HL-60 (cell line): ENCODE results near the gene RPH3AL.
"Not testable (repeated sequence)": the region's sequence is repeated elsewhere in the genome, so short reads cannot be mapped to it uniquely, and the experiment has no call there.

Experiments
- DNase-seq, 2 experiments: peaks; one replicate each; pipeline ENCODE4 v3.0.0-alpha.2; 2010 to 2020; ENCODE audit warnings: low read depth in 1 of 2, low spot score in 1 of 2
- H3K27ac ChIP-seq: fragments of 250-450 bp; sonication (Bioruptor Pico); replicated peaks from 2 replicates; pipeline ENCODE4 v1.5.1; 2020; ENCODE audit warnings: mild to moderate bottlenecking, moderate library complexity
- H3K27me3 ChIP-seq: fragments of 250-450 bp; sonication (Bioruptor Pico); 2 replicates; pipeline ENCODE4 v1.5.1; 2021; ENCODE audit warnings: mild to moderate bottlenecking, moderate library complexity; ENCODE audit not compliant: insufficient read depth, poor library complexity, severe bottlenecking
- H3K4me3 ChIP-seq: replicated peaks from 2 replicates; pipeline ENCODE4 v1.5.1; 2011; ENCODE audit warnings: mild to moderate bottlenecking, control low read depth, low read length; ENCODE audit not compliant: insufficient read depth
- CTCF ChIP-seq: IDR thresholded peaks from one replicate; pipeline ENCODE4 v1.5.1; 2011; ENCODE audit warnings: low read length, control low read depth, inconsistent platforms; ENCODE audit not compliant: insufficient read depth
- GABPA ChIP-seq: IDR thresholded peaks from 2 replicates; pipeline ENCODE4 v1.6.1; 2012; ENCODE audit warnings: low read depth
- POLR2AphosphoS5 ChIP-seq: IDR thresholded peaks from 2 replicates; pipeline ENCODE4 v1.6.1; 2012; ENCODE audit warnings: low read depth
- REST ChIP-seq: IDR thresholded peaks from 2 replicates; pipeline ENCODE4 v1.6.1; 2012; ENCODE audit warnings: low read depth; ENCODE audit not compliant: insufficient replicate concordance
- SPI1 ChIP-seq: IDR thresholded peaks from 2 replicates; pipeline ENCODE4 v1.6.1; 2012; ENCODE audit warnings: low read depth, mild to moderate bottlenecking, borderline replicate concordance

The RPH3AL gene

GRCh38 chr17:208429-208828, 144.2 kb downstream of the RPH3AL start:
- Histone ChIP-seq H3K27ac (no peak overlapping the region), H3K27me3 (no peaks in the 10 kb centered on the region), H3K4me3 (no peak overlapping the region)
- no peak for DNase-seq
- no peak for TF ChIP-seq REST
- no peak for TF ChIP-seq POLR2AphosphoS5
- TF ChIP-seq CTCF, result no peak
- TF ChIP-seq SPI1, result no peak
- no peak for TF ChIP-seq GABPA

- H3K27me3 ChIP-seq, result no peaks in the 10 kb centered on the region
- DNase-seq, result no peak
- no peak overlapping the region for H3K27ac ChIP-seq
- no peak overlapping the region for H3K4me3 ChIP-seq
- no peak for TF ChIP-seq GABPA
- TF ChIP-seq REST, result no peak
These were observed 144.8 kb downstream of the RPH3AL start for GRCh38 chr17:207775-208174.

GRCh38 chr17:206941-207560, 145.6 kb downstream of the RPH3AL start:
- DNase-seq, result no peak
- Histone ChIP-seq H3K27ac (no peak overlapping the region), H3K4me3 (no peak overlapping the region), H3K27me3 (no peaks in the 10 kb centered on the region)
- TF ChIP-seq GABPA (no peak), CTCF (no peak), POLR2AphosphoS5 (no peak), REST (no peak), SPI1 (no peak)

GRCh38 chr17:206484-206883, 146.1 kb downstream of the RPH3AL start:
- H3K4me3 ChIP-seq, H3K27ac ChIP-seq, DNase-seq, H3K27me3 ChIP-seq: not testable (repeated sequence)
